NCI-H526 (cell line): ENCODE results near the gene FITM1.

ENCODE experiments used
- DNase-seq, 2 experiments: peaks; one replicate each; lab custom pipeline; 2025; lab: John Stamatoyannopoulos, UW

The FITM1 gene, protein sequence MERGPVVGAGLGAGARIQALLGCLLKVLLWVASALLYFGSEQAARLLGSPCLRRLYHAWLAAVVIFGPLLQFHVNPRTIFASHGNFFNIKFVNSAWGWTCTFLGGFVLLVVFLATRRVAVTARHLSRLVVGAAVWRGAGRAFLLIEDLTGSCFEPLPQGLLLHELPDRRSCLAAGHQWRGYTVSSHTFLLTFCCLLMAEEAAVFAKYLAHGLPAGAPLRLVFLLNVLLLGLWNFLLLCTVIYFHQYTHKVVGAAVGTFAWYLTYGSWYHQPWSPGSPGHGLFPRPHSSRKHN

GRCh38 chr14:24130380-24130716, at the start of gene FITM1:
FITM1 (plus strand) TSS chr14:24130659; CDS start chr14:24131564, 905 bp downstream.
- no peak for DNase-seq

- DNase-seq: peak; percentile 6 to 78
These were observed 49.3 kb upstream of the FITM1 start for GRCh38 chr14:24080888-24081738.

DNA sequence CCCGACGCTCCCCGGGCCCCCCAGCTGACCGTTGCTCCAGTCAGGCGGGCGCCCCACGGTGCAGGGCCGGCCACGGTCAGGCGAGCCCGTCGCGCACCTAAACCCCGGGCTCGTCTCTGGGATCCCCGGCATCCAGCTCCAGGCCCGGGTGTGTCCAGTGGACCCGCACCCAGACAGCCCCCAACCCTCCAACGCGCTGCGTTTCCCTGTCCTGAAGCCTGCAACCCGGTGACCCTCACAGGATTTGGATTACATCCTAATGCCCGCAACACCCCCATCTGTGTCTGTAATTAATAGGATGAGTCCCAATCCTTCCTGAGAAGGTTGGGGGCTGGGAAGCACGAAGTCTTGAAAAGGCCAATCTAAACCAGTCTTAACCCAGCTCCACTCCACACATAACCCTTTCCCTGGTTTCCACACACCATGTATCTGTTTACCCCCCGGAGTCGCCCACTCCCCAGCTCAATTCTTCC, 48.7 kb upstream of the FITM1 start:
- no peak for DNase-seq

GRCh38 chr14:24082411-24083080, 47.9 kb upstream of the FITM1 start:
- no peak for DNase-seq

- no peak for DNase-seq
These were observed 47.0 kb upstream of the FITM1 start for GRCh38 chr14:24083462-24083861.

- DNase-seq: no peak
These were observed 46.0 kb upstream of the FITM1 start for GRCh38 chr14:24084440-24084839.

DNA sequence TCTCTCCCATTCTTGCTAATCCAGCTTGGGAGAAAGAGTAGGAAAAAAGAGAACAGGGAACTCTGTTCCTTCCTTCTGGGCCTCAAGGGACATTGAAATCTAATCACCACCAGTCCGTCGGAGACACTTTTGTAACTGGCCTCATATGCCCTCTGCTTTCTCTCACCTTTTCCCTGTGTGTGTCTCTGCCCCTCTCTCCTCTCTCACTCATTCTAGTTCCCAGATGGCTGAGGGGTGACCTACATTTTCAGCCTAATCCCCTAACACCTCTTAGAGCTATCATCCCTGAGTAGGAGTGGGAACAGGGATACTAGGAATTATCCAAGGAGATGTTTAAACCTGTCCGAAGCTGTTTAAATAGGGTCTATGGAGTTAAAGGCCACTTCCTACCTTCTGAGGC, 45.2 kb upstream of the FITM1 start:
- DNase-seq: no peak

DNA sequence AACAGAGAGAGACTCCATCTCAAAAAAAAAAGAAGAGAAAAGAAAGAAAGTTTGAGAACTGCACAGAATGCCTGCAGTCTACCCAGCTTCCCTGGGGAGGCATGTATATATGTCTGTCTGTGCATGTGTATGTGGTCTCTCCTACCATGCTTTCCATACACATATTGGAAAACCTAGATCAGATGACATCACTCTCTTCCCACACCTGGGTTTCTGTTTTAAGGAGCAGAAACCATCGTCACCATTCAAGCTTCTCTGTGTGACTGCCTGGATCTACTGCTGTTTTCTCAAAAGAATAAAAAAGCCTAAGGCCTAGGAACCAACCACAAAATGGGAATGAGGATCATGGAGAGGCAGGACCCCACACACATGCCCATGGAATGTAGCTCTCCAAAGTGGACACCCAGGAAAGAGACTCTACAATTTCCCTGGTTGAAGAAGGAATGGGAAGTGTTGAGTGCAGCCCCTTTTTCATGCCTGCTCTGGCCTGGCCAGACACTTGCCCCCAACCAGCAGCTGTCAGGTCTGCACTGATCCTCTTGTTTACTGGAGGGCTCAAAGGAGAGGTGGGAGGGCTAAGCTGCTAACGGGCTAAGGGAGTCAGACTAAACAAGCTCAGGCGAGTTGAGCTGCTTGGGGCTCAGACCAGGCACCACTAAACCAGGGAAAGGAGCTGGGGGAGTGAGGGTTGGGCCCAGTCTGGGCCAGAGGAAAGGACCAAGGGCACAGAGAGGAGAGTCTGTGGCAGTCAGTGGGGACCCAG, 44.1 kb upstream of the FITM1 start:
- no peak for DNase-seq

DNA sequence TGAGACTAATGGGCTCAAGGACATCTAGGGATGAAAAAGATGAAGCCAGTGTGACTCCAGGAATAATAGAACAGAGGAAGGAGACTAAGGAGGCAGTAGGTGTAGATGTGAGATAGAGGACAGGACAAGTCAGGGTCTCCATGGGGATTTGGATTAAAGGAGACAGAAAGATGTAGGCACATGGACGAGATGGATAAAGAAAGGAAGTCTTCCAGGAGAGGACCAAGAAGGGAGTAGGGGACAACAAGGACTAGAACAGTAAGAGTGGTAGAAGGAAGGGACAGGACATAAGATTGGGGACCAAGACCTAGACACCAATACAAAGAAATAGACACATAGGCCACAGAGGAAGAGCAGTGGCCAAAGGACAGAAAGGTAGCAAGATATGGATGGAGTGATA, 43.5 kb upstream of the FITM1 start:
- DNase-seq: no peak

GRCh38 chr14:24088095-24088494, 42.4 kb upstream of the FITM1 start:
- no peak for DNase-seq

- DNase-seq: no peak
These were observed 40.6 kb upstream of the FITM1 start for GRCh38 chr14:24089890-24090289.

DNA sequence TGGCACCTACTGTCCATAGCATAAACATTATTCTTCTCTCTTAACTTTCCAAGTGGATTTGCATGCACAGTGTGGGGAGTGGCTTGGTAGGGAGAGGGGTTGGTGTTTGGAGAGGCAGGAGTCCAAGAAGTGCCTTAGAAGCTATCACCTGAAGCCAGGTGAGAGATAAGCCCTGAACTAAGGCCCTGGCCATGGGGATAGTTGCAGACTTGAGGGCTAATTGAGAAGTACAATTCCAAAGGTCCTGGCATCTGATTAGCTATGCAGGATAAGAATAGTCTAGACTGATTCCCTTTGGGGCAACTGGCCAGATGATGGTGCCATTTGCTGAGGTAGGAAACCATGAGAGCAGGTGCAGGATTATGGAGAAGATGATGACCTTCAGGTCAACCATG, 38.4 kb upstream of the FITM1 start:
- DNase-seq: peak; percentile 26 to 42

- DNase-seq: no peak
These were observed 37.8 kb upstream of the FITM1 start for GRCh38 chr14:24092505-24093206.

- DNase-seq: no peak
These were observed 37.1 kb upstream of the FITM1 start for GRCh38 chr14:24093207-24093900.

DNA sequence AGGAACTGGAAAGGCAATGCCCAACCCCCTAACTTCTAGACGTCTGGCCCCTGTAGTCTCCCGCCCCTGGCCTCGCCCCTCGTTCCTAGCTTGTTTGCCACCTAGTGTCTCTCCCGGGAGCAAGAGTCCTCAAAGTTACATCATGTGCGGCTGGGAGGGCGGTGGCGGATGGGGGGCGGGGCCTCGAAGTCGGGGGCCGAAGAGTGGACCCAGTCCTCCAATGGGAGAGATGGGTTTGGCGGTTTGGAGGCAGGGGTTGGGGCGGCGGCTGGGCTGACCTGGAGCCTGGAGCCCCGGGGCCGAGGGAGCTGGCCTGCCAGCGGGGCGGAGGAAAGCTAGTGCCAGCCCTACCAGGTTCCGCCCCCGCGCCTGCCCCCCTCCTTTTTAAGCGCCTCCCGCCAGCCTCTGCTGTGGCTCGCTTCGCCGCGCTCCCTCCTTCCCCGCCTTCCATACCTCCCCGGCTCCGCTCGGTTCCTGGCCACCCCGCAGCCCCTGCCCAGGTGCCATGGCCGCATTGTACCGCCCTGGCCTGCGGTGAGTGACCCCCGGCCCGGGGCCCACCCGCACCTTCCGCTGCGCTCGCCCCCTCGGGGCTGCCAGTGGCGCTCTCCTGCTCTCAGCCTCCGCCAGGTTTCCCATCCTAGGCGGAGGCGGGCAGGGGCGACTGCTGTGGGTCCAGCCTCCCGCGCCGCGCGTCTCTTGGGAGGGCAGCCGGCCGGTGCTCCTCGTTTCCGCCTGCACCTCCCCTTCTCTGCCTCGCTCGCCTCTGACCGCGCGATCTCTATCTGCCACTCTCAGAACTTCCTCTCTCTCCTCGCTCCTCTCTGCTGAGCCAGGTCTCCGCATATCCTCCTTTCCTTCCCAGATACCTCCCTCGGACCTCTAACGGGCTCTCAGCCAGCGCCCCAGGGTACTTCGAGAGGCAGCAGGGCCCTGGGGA, 36.3 kb upstream of the FITM1 start, which contains the start of gene PCK2:
Gene PCK2, plus strand, starts transcription at position 411 of the 940 bp plus-strand sequence. Its CDS starts 95 bp downstream, at position 506.
- peak; percentile 60 to 91 for DNase-seq

DNA sequence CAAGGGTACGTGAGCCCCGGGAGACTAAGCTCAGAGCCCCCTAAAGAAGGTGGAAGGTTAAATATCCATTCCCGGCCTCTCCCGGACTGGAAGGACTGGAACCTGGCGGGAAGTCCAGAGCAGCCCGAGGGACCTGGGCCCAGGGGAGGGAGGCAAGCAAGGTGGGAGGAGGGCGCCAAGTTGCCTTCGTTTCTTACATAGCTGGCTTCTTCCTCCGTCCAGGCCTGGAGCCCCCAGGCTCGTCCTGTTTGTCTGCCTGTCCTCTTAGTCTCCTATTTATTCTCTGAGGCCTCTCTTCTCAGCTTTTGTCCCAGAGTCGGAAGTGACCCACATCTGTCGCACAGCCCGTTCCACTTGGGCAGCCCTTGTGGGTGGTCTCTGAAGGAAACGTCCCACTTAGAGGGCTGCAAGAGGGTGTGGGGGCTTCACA, 35.6 kb upstream of the FITM1 start:
- DNase-seq: no peak

DNA sequence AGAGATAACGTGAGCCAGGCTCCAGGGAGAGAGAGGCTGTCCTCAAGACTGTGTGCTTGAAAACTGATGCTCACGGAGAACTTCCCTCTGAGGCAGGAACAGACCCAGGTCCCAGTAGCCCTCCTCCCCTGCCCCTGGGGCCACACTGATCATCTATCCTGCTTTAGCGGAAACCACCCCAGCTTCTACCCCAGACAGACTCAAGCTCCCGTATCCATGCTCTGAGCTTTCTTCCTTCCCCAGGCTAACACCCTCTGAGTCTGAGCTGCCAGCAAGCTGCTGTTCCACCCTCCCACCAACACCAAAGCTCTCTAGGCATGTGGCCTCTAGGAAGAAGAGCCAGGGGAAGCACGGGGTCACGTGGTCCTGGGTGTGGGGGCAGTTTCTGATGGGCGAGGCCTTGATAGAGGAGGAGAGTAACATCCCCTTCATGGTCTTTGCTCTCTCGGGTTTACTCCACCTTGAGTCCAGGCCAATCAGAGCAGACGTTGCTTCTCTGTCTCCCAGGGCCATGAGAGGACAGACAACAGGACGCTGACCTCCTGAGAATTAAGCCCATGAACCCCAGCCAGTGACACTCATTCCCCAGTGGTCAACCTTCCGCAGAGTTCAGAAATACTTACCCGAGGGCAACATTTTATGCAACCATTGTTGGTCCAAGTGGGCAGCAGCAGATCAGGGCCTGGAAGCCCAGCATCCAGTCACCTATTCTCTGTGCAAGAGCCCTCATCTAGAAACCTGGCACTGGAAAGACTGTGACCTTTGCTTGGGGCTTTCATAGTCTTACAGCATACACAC, 35.0 kb upstream of the FITM1 start:
- peak; percentile 26 to 53 for DNase-seq

DNA sequence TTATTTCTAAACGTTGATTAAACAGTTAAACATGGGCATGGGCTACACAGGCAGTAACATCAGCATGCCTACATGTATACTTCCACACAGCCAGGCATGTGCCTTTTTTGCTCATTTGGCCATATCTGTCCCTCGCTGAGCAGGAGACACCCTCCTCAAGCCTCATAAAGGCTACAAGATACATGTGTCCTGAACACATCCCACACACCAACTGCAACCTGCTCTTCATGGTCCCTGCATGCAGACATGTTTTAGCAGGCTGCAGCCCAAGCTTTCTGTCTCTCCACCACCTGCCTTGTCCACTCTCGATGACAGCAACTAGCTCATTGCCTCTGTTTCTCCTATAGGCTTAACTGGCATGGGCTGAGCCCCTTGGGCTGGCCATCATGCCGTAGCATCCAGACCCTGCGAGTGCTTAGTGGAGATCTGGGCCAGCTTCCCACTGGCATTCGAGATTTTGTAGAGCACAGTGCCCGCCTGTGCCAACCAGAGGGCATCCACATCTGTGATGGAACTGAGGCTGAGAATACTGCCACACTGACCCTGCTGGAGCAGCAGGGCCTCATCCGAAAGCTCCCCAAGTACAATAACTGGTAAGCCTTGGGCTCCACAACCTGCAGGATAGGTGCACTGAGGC, 33.8 kb upstream of the FITM1 start:
- no peak for DNase-seq
